WTC11 (cell line): Measurements from ENCODE around the gene KRTAP6-1. TPM values are rescaled to one million over a fixed set of nuclear protein-coding genes. Genes with fewer than 3 reads are reported as not detected.

ENCODE experiments used
- ATAC-seq: fragments of 200-7000 bp; cut with Tn5 transposase; 2 replicates; pipeline ENCODE4 v1.10.0; 2021; ENCODE audit warnings: mild to moderate bottlenecking, moderate library complexity
- CTCF ChIA-PET: fragments of 300-600 bp; sonication (Branson Sonifier 250); formaldehyde crosslinking; loops from one replicate; lab custom pipeline; 2021; ENCODE audit warnings: antibody characterized with exemption; lab: Charles Lee
- POLR2A ChIA-PET: fragments of 350-600 bp; sonication (Branson Sonifier 250); formaldehyde crosslinking; loops from one replicate; lab custom pipeline; 2021; ENCODE audit warnings: antibody characterized with exemption; lab: Charles Lee
- DNase-seq: peaks from one replicate; pipeline ENCODE4 v3.0.0; 2021; ENCODE audit warnings: low spot score
- H3K27ac Mint-ChIP-seq: 2 replicates; pipeline ENCODE4 v1.8.0; 2021; ENCODE audit warnings: mixed read lengths
- H3K27me3 Mint-ChIP-seq: 2 replicates; pipeline ENCODE4 v1.8.0; 2021; ENCODE audit warnings: low read depth, mild to moderate bottlenecking, moderate library complexity, mixed read lengths
- H3K36me3 Mint-ChIP-seq: 2 replicates; pipeline ENCODE4 v1.8.0; 2021; ENCODE audit warnings: mixed read lengths
- H3K4me1 Mint-ChIP-seq: 2 replicates; pipeline ENCODE4 v1.8.0; 2022; ENCODE audit warnings: mixed read lengths
- H3K4me3 Mint-ChIP-seq: 2 replicates; pipeline ENCODE4 v1.8.0; 2021; ENCODE audit warnings: mild to moderate bottlenecking, moderate library complexity, mixed read lengths
- H3K9me3 Mint-ChIP-seq: 2 replicates; pipeline ENCODE4 v1.8.0; 2021; ENCODE audit warnings: mixed read lengths
- CREB1 ChIP-seq: sonication (generic); formaldehyde crosslinking; IDR thresholded peaks from 2 replicates; pipeline ENCODE4 v1.8.0; 2023; ENCODE audit warnings: mild to moderate bottlenecking, missing genetic modification reagents
- ETV6 ChIP-seq: sonication (generic); formaldehyde crosslinking; IDR thresholded peaks from 2 replicates; pipeline ENCODE4 v1.8.1; 2022; ENCODE audit warnings: mild to moderate bottlenecking, missing genetic modification reagents
- FOXJ3 ChIP-seq: sonication (generic); formaldehyde crosslinking; IDR thresholded peaks from 2 replicates; pipeline ENCODE4 v1.9.0; 2021; ENCODE audit warnings: missing genetic modification reagents, mild to moderate bottlenecking, borderline replicate concordance
- FOXK1 ChIP-seq: sonication (generic); formaldehyde crosslinking; IDR thresholded peaks from 2 replicates; pipeline ENCODE4 v1.8.0; 2022; ENCODE audit warnings: mild to moderate bottlenecking, moderate library complexity, missing genetic modification reagents
- FOXP1 ChIP-seq: sonication (generic); formaldehyde crosslinking; IDR thresholded peaks from 2 replicates; pipeline ENCODE4 v1.8.0; 2022; ENCODE audit warnings: missing genetic modification reagents, mild to moderate bottlenecking, moderate library complexity, borderline replicate concordance
- NFYB ChIP-seq: sonication (generic); formaldehyde crosslinking; conservative IDR thresholded peaks from 2 replicates; pipeline ENCODE4 v1.8.0; 2022; ENCODE audit warnings: low read depth, missing genetic modification reagents
- RORB ChIP-seq: fragments of 250-450 bp; sonication (Bioruptor Pico); IDR thresholded peaks from 2 replicates; pipeline ENCODE4 v1.9.0; 2021; ENCODE audit warnings: mild to moderate bottlenecking
- SOX15 ChIP-seq: fragments of 250-450 bp; sonication (Bioruptor Pico); IDR thresholded peaks from 2 replicates; pipeline ENCODE4 v1.9.0; 2021; ENCODE audit warnings: mild to moderate bottlenecking
- SP1 ChIP-seq: sonication (generic); formaldehyde crosslinking; conservative IDR thresholded peaks from 2 replicates; pipeline ENCODE4 v1.8.1; 2022; ENCODE audit warnings: missing genetic modification reagents
- TEAD1 ChIP-seq: sonication (generic); formaldehyde crosslinking; IDR thresholded peaks from 2 replicates; pipeline ENCODE4 v1.8.0; 2022; ENCODE audit warnings: mild to moderate bottlenecking, missing genetic modification reagents
- TEAD4 ChIP-seq: sonication (generic); formaldehyde crosslinking; IDR thresholded peaks from 2 replicates; pipeline ENCODE4 v1.8.0; 2022; ENCODE audit warnings: mild to moderate bottlenecking, missing genetic modification reagents
- TP53 ChIP-seq: sonication (generic); formaldehyde crosslinking; IDR thresholded peaks from 2 replicates; pipeline ENCODE4 v1.8.1; 2023; ENCODE audit warnings: mild to moderate bottlenecking, missing genetic modification reagents
- ZNF416 ChIP-seq: fragments of 250-450 bp; sonication (Bioruptor Pico); IDR thresholded peaks from 2 replicates; pipeline ENCODE4 v1.9.0; 2021; ENCODE audit warnings: mild to moderate bottlenecking, inconsistent platforms
- total RNA-seq: library from RNA; stranded (reverse); gene quantifications from 3 replicates; pipeline ENCODE4 v1.2.3, GENCODE V29; 2021
- TF ChIP-seq, protein P1 (sequence below): sonication (generic); formaldehyde crosslinking; IDR thresholded peaks from 2 replicates; pipeline ENCODE4 v1.8.1; 2023; ENCODE audit warnings: mild to moderate bottlenecking, missing genetic modification reagents
- TF ChIP-seq, protein P2 (sequence below): sonication (generic); formaldehyde crosslinking; IDR thresholded peaks from 2 replicates; pipeline ENCODE4 v1.8.0; 2022; ENCODE audit warnings: mild to moderate bottlenecking, missing genetic modification reagents
- TF ChIP-seq, protein P3 (sequence below): fragments of 250-450 bp; sonication (Bioruptor Pico); IDR thresholded peaks from 2 replicates; pipeline ENCODE4 v1.9.0; 2021; ENCODE audit warnings: moderate library complexity, mild to moderate bottlenecking, inconsistent platforms, borderline replicate concordance
- TF ChIP-seq, protein P4 (sequence below): sonication (generic); formaldehyde crosslinking; IDR thresholded peaks from 2 replicates; pipeline ENCODE4 v1.8.1; 2023; ENCODE audit warnings: mild to moderate bottlenecking, missing genetic modification reagents, moderate library complexity
- TF ChIP-seq, protein P5 (sequence below): fragments of 250-450 bp; sonication (Bioruptor Pico); IDR thresholded peaks from 2 replicates; pipeline ENCODE4 v1.9.0; 2021; ENCODE audit warnings: mild to moderate bottlenecking
- TF ChIP-seq, protein P6 (sequence below): sonication (generic); formaldehyde crosslinking; IDR thresholded peaks from 2 replicates; pipeline ENCODE4 v1.8.1; 2023; ENCODE audit warnings: mild to moderate bottlenecking, moderate library complexity, missing genetic modification reagents
- TF ChIP-seq, protein P7 (sequence below): sonication (generic); formaldehyde crosslinking; IDR thresholded peaks from 2 replicates; pipeline ENCODE4 v1.8.1; 2023; ENCODE audit warnings: mild to moderate bottlenecking, missing genetic modification reagents

The KRTAP6-1 gene
- total RNA-seq, 1 experiment from 2014 or later: not detected

DNA sequence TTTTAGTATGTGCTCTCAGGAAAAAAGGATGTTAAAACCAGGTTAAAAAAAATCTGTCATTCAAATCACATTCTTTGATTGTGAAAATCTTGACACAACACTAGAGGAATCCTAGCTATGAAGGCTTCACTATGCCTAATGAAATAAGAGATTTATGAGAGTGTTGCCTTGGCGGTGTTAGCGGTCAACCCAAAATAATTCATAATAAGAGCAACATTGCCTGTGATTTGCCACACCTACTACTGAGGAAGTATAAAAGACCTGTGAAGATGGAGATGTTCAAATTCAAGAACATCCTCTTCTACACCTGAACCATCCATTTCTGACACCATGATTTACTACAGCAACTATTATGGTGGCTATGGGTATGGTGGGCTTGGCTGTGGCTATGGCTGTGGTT is 2.4 kb upstream of the KRTAP6-1 start, which contains the start of gene KRTAP20-1:
TSS of gene KRTAP20-1 (plus strand) at position 301 of the 400 bp plus-strand sequence. CDS start at position 331, 30 bp downstream.
- H3K4me3 Mint-ChIP-seq: no peak within 1 kb of the TSS
- no peaks in the 10 kb centered on the region for H3K36me3 Mint-ChIP-seq
- H3K27me3 Mint-ChIP-seq: no peaks in the 10 kb centered on the region
- no peak within 1 kb of the TSS for H3K27ac Mint-ChIP-seq
- H3K9me3 Mint-ChIP-seq: peaks cover 13% of the 10 kb centered on the region
- no peak for DNase-seq
- no peak for ATAC-seq
- CTCF ChIA-PET: no interaction called here
- POLR2A ChIA-PET: no interaction called here
- no peaks in the 10 kb centered on the region for H3K4me1 Mint-ChIP-seq
- TF ChIP-seq, protein P1, sequence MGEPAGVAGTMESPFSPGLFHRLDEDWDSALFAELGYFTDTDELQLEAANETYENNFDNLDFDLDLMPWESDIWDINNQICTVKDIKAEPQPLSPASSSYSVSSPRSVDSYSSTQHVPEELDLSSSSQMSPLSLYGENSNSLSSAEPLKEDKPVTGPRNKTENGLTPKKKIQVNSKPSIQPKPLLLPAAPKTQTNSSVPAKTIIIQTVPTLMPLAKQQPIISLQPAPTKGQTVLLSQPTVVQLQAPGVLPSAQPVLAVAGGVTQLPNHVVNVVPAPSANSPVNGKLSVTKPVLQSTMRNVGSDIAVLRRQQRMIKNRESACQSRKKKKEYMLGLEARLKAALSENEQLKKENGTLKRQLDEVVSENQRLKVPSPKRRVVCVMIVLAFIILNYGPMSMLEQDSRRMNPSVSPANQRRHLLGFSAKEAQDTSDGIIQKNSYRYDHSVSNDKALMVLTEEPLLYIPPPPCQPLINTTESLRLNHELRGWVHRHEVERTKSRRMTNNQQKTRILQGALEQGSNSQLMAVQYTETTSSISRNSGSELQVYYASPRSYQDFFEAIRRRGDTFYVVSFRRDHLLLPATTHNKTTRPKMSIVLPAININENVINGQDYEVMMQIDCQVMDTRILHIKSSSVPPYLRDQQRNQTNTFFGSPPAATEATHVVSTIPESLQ (CRISPR knock-in tag): no peak
- TF ChIP-seq NFYB (CRISPR knock-in tag) (no peak), RORB (CRISPR knock-in tag) (no peak), TEAD1 (CRISPR knock-in tag) (no peak), FOXP1 (CRISPR knock-in tag) (no peak), FOXK1 (CRISPR knock-in tag) (no peak), CREB1 (no peak), TEAD4 (CRISPR knock-in tag) (no peak)
- TF ChIP-seq, protein P2, sequence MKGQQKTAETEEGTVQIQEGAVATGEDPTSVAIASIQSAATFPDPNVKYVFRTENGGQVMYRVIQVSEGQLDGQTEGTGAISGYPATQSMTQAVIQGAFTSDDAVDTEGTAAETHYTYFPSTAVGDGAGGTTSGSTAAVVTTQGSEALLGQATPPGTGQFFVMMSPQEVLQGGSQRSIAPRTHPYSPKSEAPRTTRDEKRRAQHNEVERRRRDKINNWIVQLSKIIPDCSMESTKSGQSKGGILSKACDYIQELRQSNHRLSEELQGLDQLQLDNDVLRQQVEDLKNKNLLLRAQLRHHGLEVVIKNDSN (CRISPR knock-in tag): no peak
- TF ChIP-seq, protein P3, sequence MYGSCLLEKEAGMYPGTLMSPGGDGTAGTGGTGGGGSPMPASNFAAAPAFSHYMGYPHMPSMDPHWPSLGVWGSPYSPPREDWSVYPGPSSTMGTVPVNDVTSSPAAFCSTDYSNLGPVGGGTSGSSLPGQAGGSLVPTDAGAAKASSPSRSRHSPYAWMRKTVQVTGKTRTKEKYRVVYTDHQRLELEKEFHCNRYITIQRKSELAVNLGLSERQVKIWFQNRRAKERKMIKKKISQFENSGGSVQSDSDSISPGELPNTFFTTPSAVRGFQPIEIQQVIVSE (CRISPR knock-in tag): no peak

DNA sequence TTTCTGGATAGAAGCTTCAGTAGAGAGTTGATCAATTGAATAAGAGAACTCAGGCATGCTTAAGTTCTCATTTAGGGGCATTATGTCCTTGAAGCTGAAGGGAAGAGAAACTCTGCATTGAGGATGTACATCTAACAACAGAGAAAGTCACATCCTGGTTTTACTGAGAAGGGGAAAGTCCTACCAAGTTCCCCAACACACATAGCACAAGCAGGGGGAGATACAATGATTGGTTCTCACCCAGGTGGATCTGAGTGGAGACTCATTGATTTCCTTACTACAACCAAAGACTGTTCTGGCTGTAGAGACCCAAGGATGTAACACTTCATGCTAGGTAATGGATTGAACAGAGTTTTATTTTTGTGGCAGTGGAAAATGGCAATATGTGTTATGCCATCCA is 1.5 kb upstream of the KRTAP6-1 start:
- no peaks in the 10 kb centered on the region for H3K4me1 Mint-ChIP-seq
- no peaks in the 10 kb centered on the region for H3K27me3 Mint-ChIP-seq
- ATAC-seq (no peak), DNase-seq (no peak)
- no peaks in the 10 kb centered on the region for H3K36me3 Mint-ChIP-seq
- H3K9me3 Mint-ChIP-seq: peaks cover 22% of the 10 kb centered on the region
- H3K4me3 Mint-ChIP-seq: no peak overlapping the region
- no peak overlapping the region for H3K27ac Mint-ChIP-seq
- CTCF ChIA-PET: interaction anchor here (1.5 kb wide), 1 partner anchor 9 kb away, joined by 6 read pairs; no protein-coding TSS in a partner anchor
- TF ChIP-seq, protein P4, sequence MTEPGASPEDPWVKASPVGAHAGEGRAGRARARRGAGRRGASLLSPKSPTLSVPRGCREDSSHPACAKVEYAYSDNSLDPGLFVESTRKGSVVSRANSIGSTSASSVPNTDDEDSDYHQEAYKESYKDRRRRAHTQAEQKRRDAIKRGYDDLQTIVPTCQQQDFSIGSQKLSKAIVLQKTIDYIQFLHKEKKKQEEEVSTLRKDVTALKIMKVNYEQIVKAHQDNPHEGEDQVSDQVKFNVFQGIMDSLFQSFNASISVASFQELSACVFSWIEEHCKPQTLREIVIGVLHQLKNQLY: no peak
- TF ChIP-seq FOXP1 (CRISPR knock-in tag) (no peak), SP1 (no peak), ZNF416 (CRISPR knock-in tag) (no peak), TP53 (CRISPR knock-in tag) (no peak)
- TF ChIP-seq, protein P5, sequence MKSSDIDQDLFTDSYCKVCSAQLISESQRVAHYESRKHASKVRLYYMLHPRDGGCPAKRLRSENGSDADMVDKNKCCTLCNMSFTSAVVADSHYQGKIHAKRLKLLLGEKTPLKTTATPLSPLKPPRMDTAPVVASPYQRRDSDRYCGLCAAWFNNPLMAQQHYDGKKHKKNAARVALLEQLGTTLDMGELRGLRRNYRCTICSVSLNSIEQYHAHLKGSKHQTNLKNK: no peak
- POLR2A ChIA-PET: no interaction called here

DNA sequence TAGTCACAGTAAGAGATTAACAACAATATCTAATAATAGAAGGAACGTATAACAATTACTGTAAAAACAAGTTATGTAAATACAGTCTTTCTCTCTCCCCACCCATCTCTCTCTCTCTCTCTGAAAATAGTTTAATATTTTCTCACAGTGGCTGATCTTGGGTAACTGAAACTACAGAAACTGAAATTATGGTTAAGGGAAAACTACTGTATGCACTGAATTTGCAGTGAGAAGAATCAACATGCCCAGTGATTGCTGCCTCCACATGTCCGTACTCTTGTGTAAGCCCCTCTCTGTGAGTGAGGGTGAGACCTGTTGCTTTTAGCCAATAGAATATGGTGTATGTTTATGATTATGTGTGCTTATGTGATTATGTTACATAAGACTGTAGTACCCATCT is 1.6 kb downstream of the KRTAP6-1 start:
- H3K27me3 Mint-ChIP-seq: no peaks in the 10 kb centered on the region
- H3K4me1 Mint-ChIP-seq: no peaks in the 10 kb centered on the region
- ChIA-PET CTCF (no interaction called here), POLR2A (no interaction called here)
- no peak overlapping the region for H3K27ac Mint-ChIP-seq
- no peak for ATAC-seq
- no peaks in the 10 kb centered on the region for H3K36me3 Mint-ChIP-seq
- no peak overlapping the region for H3K4me3 Mint-ChIP-seq
- H3K9me3 Mint-ChIP-seq: peaks cover 23% of the 10 kb centered on the region
- TF ChIP-seq CREB1 (no peak), FOXJ3 (CRISPR knock-in tag) (no peak), SOX15 (CRISPR knock-in tag) (no peak), ETV6 (CRISPR knock-in tag) (no peak)
- TF ChIP-seq, protein P6, sequence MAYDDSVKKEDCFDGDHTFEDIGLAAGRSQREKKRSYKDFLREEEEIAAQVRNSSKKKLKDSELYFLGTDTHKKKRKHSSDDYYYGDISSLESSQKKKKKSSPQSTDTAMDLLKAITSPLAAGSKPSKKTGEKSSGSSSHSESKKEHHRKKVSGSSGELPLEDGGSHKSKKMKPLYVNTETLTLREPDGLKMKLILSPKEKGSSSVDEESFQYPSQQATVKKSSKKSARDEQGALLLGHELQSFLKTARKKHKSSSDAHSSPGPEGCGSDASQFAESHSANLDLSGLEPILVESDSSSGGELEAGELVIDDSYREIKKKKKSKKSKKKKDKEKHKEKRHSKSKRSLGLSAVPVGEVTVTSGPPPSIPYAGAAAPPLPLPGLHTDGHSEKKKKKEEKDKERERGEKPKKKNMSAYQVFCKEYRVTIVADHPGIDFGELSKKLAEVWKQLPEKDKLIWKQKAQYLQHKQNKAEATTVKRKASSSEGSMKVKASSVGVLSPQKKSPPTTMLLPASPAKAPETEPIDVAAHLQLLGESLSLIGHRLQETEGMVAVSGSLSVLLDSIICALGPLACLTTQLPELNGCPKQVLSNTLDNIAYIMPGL: no peak
- TF ChIP-seq, protein P2 (CRISPR knock-in tag): no peak
- TF ChIP-seq, protein P7, sequence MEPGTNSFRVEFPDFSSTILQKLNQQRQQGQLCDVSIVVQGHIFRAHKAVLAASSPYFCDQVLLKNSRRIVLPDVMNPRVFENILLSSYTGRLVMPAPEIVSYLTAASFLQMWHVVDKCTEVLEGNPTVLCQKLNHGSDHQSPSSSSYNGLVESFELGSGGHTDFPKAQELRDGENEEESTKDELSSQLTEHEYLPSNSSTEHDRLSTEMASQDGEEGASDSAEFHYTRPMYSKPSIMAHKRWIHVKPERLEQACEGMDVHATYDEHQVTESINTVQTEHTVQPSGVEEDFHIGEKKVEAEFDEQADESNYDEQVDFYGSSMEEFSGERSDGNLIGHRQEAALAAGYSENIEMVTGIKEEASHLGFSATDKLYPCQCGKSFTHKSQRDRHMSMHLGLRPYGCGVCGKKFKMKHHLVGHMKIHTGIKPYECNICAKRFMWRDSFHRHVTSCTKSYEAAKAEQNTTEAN (CRISPR knock-in tag): no peak
- TF ChIP-seq, all 79 proteins: peak for 0
- no peak for DNase-seq
